Activated naive CD8-positive, alpha-beta T cell treated with anti-CD3 and anti-CD28 coated beads, Interleukin-2, amount 50 U/mL, for 24 hours (primary cell): ENCODE data around the gene GCSH.
A peak's percentile ranks its signal among the peaks of the same experiment; 100 is the strongest.

Experiments used
- ATAC-seq: fragments of 150-1000 bp; cut with Tn5 transposase; one replicate; pipeline ENCODE4 v1.10.0; 2021
- DNase-seq: peaks from one replicate; pipeline ENCODE4 v3.0.0; 2021
- H3K27ac Mint-ChIP-seq: one replicate; pipeline ENCODE4 v1.8.0; 2021; ENCODE audit warnings: mild to moderate bottlenecking, mixed read lengths
- H3K27me3 Mint-ChIP-seq: one replicate; pipeline ENCODE4 v1.8.0; 2021; ENCODE audit warnings: mixed read lengths
- H3K36me3 Mint-ChIP-seq: one replicate; pipeline ENCODE4 v1.8.0; 2021; ENCODE audit warnings: low read depth, mixed read lengths
- H3K4me1 Mint-ChIP-seq: one replicate; pipeline ENCODE4 v1.8.0; 2021; ENCODE audit warnings: mixed read lengths
- H3K4me3 Mint-ChIP-seq: one replicate; pipeline ENCODE4 v1.8.0; 2021; ENCODE audit warnings: mild to moderate bottlenecking, moderate library complexity, mixed read lengths
- H3K9me3 Mint-ChIP-seq: one replicate; pipeline ENCODE4 v1.8.0; 2021; ENCODE audit warnings: mixed read lengths

The GCSH gene

GRCh38 chr16:81077076-81077940 lies 18.9 kb downstream of the GCSH start, which contains the start of gene C16orf46:
C16orf46 (minus strand) TSS chr16:81077238; CDS start chr16:81063955, 13,283 bp downstream.
- Mint-ChIP-seq H3K9me3 (no peaks in the 10 kb centered on the region), H3K27me3 (no peaks in the 10 kb centered on the region), H3K36me3 (no peaks in the 10 kb centered on the region), H3K27ac (no peak within 1 kb of the TSS), H3K4me3 (no peak within 1 kb of the TSS), H3K4me1 (peaks cover 4% of the 10 kb centered on the region)
- peak; percentile 96 for ATAC-seq
- DNase-seq: peak; percentile 98

- H3K4me3 Mint-ChIP-seq: no peak overlapping the region
- DNase-seq (peak; percentile 90), ATAC-seq (peak; percentile 87)
- H3K27ac Mint-ChIP-seq: no peak overlapping the region
- H3K27me3 Mint-ChIP-seq: no peaks in the 10 kb centered on the region
- no peaks in the 10 kb centered on the region for H3K36me3 Mint-ChIP-seq
- no peaks in the 10 kb centered on the region for H3K9me3 Mint-ChIP-seq
- H3K4me1 Mint-ChIP-seq: peaks cover 4% of the 10 kb centered on the region
Measured at GRCh38 chr16:81076566-81077075, 19.6 kb downstream of the GCSH start.

GRCh38 chr16:81073560-81074330 lies 22.4 kb downstream of the GCSH start:
- Mint-ChIP-seq H3K27ac (no peak overlapping the region), H3K9me3 (no peaks in the 10 kb centered on the region), H3K27me3 (peaks cover 2% of the 10 kb centered on the region), H3K36me3 (no peaks in the 10 kb centered on the region), H3K4me3 (no peak overlapping the region), H3K4me1 (peaks cover 4% of the 10 kb centered on the region)
- no peak for DNase-seq
- no peak for ATAC-seq

GRCh38 chr16:81071805-81072204 lies 24.4 kb downstream of the GCSH start:
- Mint-ChIP-seq H3K9me3 (no peaks in the 10 kb centered on the region), H3K4me1 (no peaks in the 10 kb centered on the region), H3K4me3 (no peak overlapping the region), H3K36me3 (no peaks in the 10 kb centered on the region), H3K27me3 (peaks cover 2% of the 10 kb centered on the region), H3K27ac (no peak overlapping the region)
- DNase-seq (no peak), ATAC-seq (no peak)

- peaks cover 2% of the 10 kb centered on the region for H3K27me3 Mint-ChIP-seq
- no peak overlapping the region for H3K4me3 Mint-ChIP-seq
- no peak overlapping the region for H3K27ac Mint-ChIP-seq
- DNase-seq: no peak
- no peak for ATAC-seq
- H3K36me3 Mint-ChIP-seq: no peaks in the 10 kb centered on the region
- H3K9me3 Mint-ChIP-seq: no peaks in the 10 kb centered on the region
- H3K4me1 Mint-ChIP-seq: no peaks in the 10 kb centered on the region
Measured at GRCh38 chr16:81070979-81071378, 25.2 kb downstream of the GCSH start.

GRCh38 chr16:81069063-81069462 lies 27.1 kb downstream of the GCSH start:
- Mint-ChIP-seq H3K9me3 (no peaks in the 10 kb centered on the region), H3K4me3 (no peak overlapping the region), H3K27me3 (peaks cover 2% of the 10 kb centered on the region), H3K27ac (no peak overlapping the region), H3K4me1 (no peaks in the 10 kb centered on the region), H3K36me3 (no peaks in the 10 kb centered on the region)
- ATAC-seq (no peak), DNase-seq (no peak)

- DNase-seq (no peak), ATAC-seq (no peak)
- H3K27ac Mint-ChIP-seq: no peak overlapping the region
- H3K27me3 Mint-ChIP-seq: peaks cover 2% of the 10 kb centered on the region
- H3K36me3 Mint-ChIP-seq: no peaks in the 10 kb centered on the region
- H3K4me3 Mint-ChIP-seq: no peak overlapping the region
- H3K9me3 Mint-ChIP-seq: no peaks in the 10 kb centered on the region
- no peaks in the 10 kb centered on the region for H3K4me1 Mint-ChIP-seq
Measured at GRCh38 chr16:81067166-81067565, 29.0 kb downstream of the GCSH start.

- Mint-ChIP-seq H3K27me3 (peaks cover 2% of the 10 kb centered on the region), H3K9me3 (no peaks in the 10 kb centered on the region), H3K27ac (no peak overlapping the region), H3K4me3 (no peak overlapping the region), H3K4me1 (no peaks in the 10 kb centered on the region), H3K36me3 (no peaks in the 10 kb centered on the region)
- ATAC-seq (no peak), DNase-seq (no peak)
Measured at GRCh38 chr16:81066681-81067080, 29.5 kb downstream of the GCSH start.

- H3K27me3 Mint-ChIP-seq: no peaks in the 10 kb centered on the region
- H3K27ac Mint-ChIP-seq: no peak overlapping the region
- H3K4me1 Mint-ChIP-seq: no peaks in the 10 kb centered on the region
- no peak overlapping the region for H3K4me3 Mint-ChIP-seq
- H3K36me3 Mint-ChIP-seq: no peaks in the 10 kb centered on the region
- ATAC-seq (no peak), DNase-seq (no peak)
- no peaks in the 10 kb centered on the region for H3K9me3 Mint-ChIP-seq
Measured at GRCh38 chr16:81061871-81062608, 34.2 kb downstream of the GCSH start.

GRCh38 chr16:81061307-81061640 lies 34.9 kb downstream of the GCSH start:
- H3K27me3 Mint-ChIP-seq: no peaks in the 10 kb centered on the region
- DNase-seq: no peak
- no peak for ATAC-seq
- H3K27ac Mint-ChIP-seq: no peak overlapping the region
- no peaks in the 10 kb centered on the region for H3K36me3 Mint-ChIP-seq
- H3K4me3 Mint-ChIP-seq: no peak overlapping the region
- no peaks in the 10 kb centered on the region for H3K4me1 Mint-ChIP-seq
- no peaks in the 10 kb centered on the region for H3K9me3 Mint-ChIP-seq

- DNase-seq (no peak), ATAC-seq (no peak)
- Mint-ChIP-seq H3K4me3 (no peak overlapping the region), H3K36me3 (no peaks in the 10 kb centered on the region), H3K4me1 (no peaks in the 10 kb centered on the region), H3K9me3 (no peaks in the 10 kb centered on the region), H3K27ac (no peak overlapping the region), H3K27me3 (no peaks in the 10 kb centered on the region)
Measured at GRCh38 chr16:81060576-81061306, 35.5 kb downstream of the GCSH start.

GRCh38 chr16:81053761-81054160 lies 42.4 kb downstream of the GCSH start:
- Mint-ChIP-seq H3K27ac (no peak overlapping the region), H3K4me1 (no peaks in the 10 kb centered on the region), H3K4me3 (no peak overlapping the region), H3K27me3 (no peaks in the 10 kb centered on the region), H3K9me3 (peaks cover 19% of the 10 kb centered on the region), H3K36me3 (peaks cover 9% of the 10 kb centered on the region)
- DNase-seq: no peak
- no peak for ATAC-seq

GRCh38 chr16:81042821-81043220 lies 53.4 kb downstream of the GCSH start:
- DNase-seq: no peak
- Mint-ChIP-seq H3K4me1 (peaks cover 8% of the 10 kb centered on the region), H3K36me3 (peaks cover 39% of the 10 kb centered on the region), H3K9me3 (no peaks in the 10 kb centered on the region), H3K27ac (peak overlapping the region; percentile 37), H3K27me3 (no peaks in the 10 kb centered on the region), H3K4me3 (no peak overlapping the region)
- no peak for ATAC-seq

- Mint-ChIP-seq H3K9me3 (no peaks in the 10 kb centered on the region), H3K4me1 (peaks cover 19% of the 10 kb centered on the region), H3K27ac (no peak overlapping the region), H3K36me3 (peaks cover 40% of the 10 kb centered on the region), H3K27me3 (no peaks in the 10 kb centered on the region), H3K4me3 (no peak overlapping the region)
- ATAC-seq: no peak
- no peak for DNase-seq
Measured at GRCh38 chr16:81041696-81042095, 54.5 kb downstream of the GCSH start.
